H9 (cell line): Measurements from ENCODE around the gene TBC1D1. TPM values are rescaled to one million over a fixed set of nuclear protein-coding genes. Genes with fewer than 3 reads are reported as not detected.

ENCODE experiments used
- DNase-seq: peaks from one replicate; pipeline ENCODE4 v3.0.0-alpha.2; 2017
- H2AFZ ChIP-seq: one replicate; pipeline ENCODE4 v1.6.1; 2013; ENCODE audit warnings: mild to moderate bottlenecking, low read length, control low read depth, moderate library complexity
- H2AK5ac ChIP-seq: 2 replicates; pipeline ENCODE4 v1.6.1; 2013; ENCODE audit warnings: low read length, control low read depth, mixed read lengths; ENCODE audit not compliant: insufficient read length
- H2BK120ac ChIP-seq: one replicate; pipeline ENCODE4 v1.6.1; 2013; ENCODE audit warnings: low read depth, mild to moderate bottlenecking, low read length, control low read depth, inconsistent platforms; ENCODE audit not compliant: poor library complexity, severe bottlenecking
- H2BK12ac ChIP-seq: 2 replicates; pipeline ENCODE4 v1.6.1; 2013; ENCODE audit warnings: low read length, control low read depth, mixed read lengths, low read depth; ENCODE audit not compliant: insufficient read length
- H2BK15ac ChIP-seq: 2 replicates; pipeline ENCODE4 v1.6.1; 2013; ENCODE audit warnings: low read depth, low read length, control low read depth
- H2BK20ac ChIP-seq: one replicate; pipeline ENCODE4 v1.6.1; 2013; ENCODE audit warnings: low read depth, mild to moderate bottlenecking, low read length, control low read depth, inconsistent platforms; ENCODE audit not compliant: poor library complexity, severe bottlenecking
- H2BK5ac ChIP-seq: 2 replicates; pipeline ENCODE4 v1.6.1; 2013; ENCODE audit warnings: low read length, control low read depth, mixed read lengths; ENCODE audit not compliant: insufficient read length
- H3K14ac ChIP-seq: 2 replicates; pipeline ENCODE4 v1.6.1; 2013; ENCODE audit warnings: low read length, control low read depth; ENCODE audit not compliant: insufficient read depth
- H3K18ac ChIP-seq: 2 replicates; pipeline ENCODE4 v1.6.1; 2013; ENCODE audit warnings: low read depth, mild to moderate bottlenecking, mixed read lengths, low read length, control low read depth; ENCODE audit not compliant: insufficient read length
- H3K23ac ChIP-seq: 2 replicates; pipeline ENCODE4 v1.6.1; 2013; ENCODE audit warnings: low read length, control low read depth, mixed read lengths, low read depth; ENCODE audit not compliant: insufficient read length
- H3K23me2 ChIP-seq: 2 replicates; pipeline ENCODE4 v1.6.1; 2013; ENCODE audit warnings: low read depth, mild to moderate bottlenecking, mixed read lengths, low read length, control low read depth; ENCODE audit not compliant: insufficient read length, poor library complexity, severe bottlenecking
- H3K27ac ChIP-seq: 2 replicates; pipeline ENCODE4 v1.5.1; 2013; ENCODE audit warnings: low read length, control low read depth, mixed read lengths, low read depth; ENCODE audit not compliant: insufficient read length
- H3K27me3 ChIP-seq: 2 replicates; pipeline ENCODE4 v1.6.1; 2013; ENCODE audit warnings: low read length, control low read depth, inconsistent platforms; ENCODE audit not compliant: insufficient read depth
- H3K4ac ChIP-seq: 2 replicates; pipeline ENCODE4 v1.6.1; 2013; ENCODE audit warnings: low read depth, mild to moderate bottlenecking, control low read depth, inconsistent platforms, low read length, moderate library complexity
- H3K4me1 ChIP-seq: 2 replicates; pipeline ENCODE4 v1.6.1; 2013; ENCODE audit warnings: low read length, control low read depth, inconsistent platforms; ENCODE audit not compliant: insufficient read depth
- H3K4me2 ChIP-seq: 2 replicates; pipeline ENCODE4 v1.6.1; 2013; ENCODE audit warnings: low read length, control low read depth, mixed read lengths; ENCODE audit not compliant: insufficient read length, insufficient read depth
- H3K56ac ChIP-seq: 2 replicates; pipeline ENCODE4 v1.6.1; 2013; ENCODE audit warnings: low read depth, mild to moderate bottlenecking, mixed read lengths, low read length, control low read depth; ENCODE audit not compliant: insufficient read length
- H3K79me1 ChIP-seq: 2 replicates; pipeline ENCODE4 v1.6.1; 2013; ENCODE audit warnings: low read depth, mild to moderate bottlenecking, moderate library complexity, low read length, control low read depth, inconsistent platforms; ENCODE audit not compliant: insufficient read depth, poor library complexity, severe bottlenecking
- H3K79me2 ChIP-seq: 2 replicates; pipeline ENCODE4 v1.6.1; 2013; ENCODE audit warnings: low read length, control low read depth, inconsistent platforms; ENCODE audit not compliant: insufficient read depth
- H3K9ac ChIP-seq: 2 replicates; pipeline ENCODE4 v1.6.1; 2013; ENCODE audit warnings: low read length, control low read depth, mixed read lengths; ENCODE audit not compliant: insufficient read length; ENCODE audit errors: extremely low read depth
- H3K9me3 ChIP-seq: one replicate; pipeline ENCODE4 v1.6.1; 2013; ENCODE audit warnings: low read depth, low read length, inconsistent platforms; ENCODE audit not compliant: control insufficient read depth
- H3T11ph ChIP-seq: one replicate; pipeline ENCODE4 v1.6.1; 2013; ENCODE audit warnings: mild to moderate bottlenecking, low read length, control low read depth, inconsistent platforms
- H4K20me1 ChIP-seq: one replicate; pipeline ENCODE4 v1.6.1; 2013; ENCODE audit not compliant: control insufficient read depth, insufficient read length, insufficient read depth
- H4K5ac ChIP-seq: 2 replicates; pipeline ENCODE4 v1.6.1; 2013; ENCODE audit warnings: low read depth, mild to moderate bottlenecking, mixed read lengths, low read length, control low read depth; ENCODE audit not compliant: insufficient read length
- H4K8ac ChIP-seq: replicated peaks from 2 replicates; pipeline ENCODE4 v1.6.1; 2013; ENCODE audit warnings: low read length, control low read depth, mixed read lengths, low read depth; ENCODE audit not compliant: insufficient read length
- H4K91ac ChIP-seq: 2 replicates; pipeline ENCODE4 v1.6.1; 2013; ENCODE audit warnings: low read depth, mild to moderate bottlenecking, moderate library complexity, mixed read lengths, low read length, control low read depth; ENCODE audit not compliant: insufficient read length
- H3K27ac Mint-ChIP-seq, 3 experiments: 2 replicates in 2 of 3; 3 replicates in 1 of 3; pipeline ENCODE4 v1.8.0; 2020 to 2021; ENCODE audit warnings: mixed read lengths in 3 of 3, mild to moderate bottlenecking in 1 of 3, moderate library complexity in 1 of 3
- H3K27me3 Mint-ChIP-seq: 2 replicates; pipeline ENCODE4 v1.8.0; 2021; ENCODE audit warnings: low read depth, mild to moderate bottlenecking, moderate library complexity, mixed read lengths
- H3K36me3 Mint-ChIP-seq, 3 experiments: 2 replicates in 2 of 3; 3 replicates in 1 of 3; pipeline ENCODE4 v1.8.0; 2020 to 2021; ENCODE audit warnings: low read depth in 3 of 3, mixed read lengths in 3 of 3; ENCODE audit not compliant: insufficient read depth in 1 of 3
- H3K4me1 Mint-ChIP-seq, 2 experiments: 2 replicates each; pipeline ENCODE4 v1.8.0; 2020; ENCODE audit warnings: mixed read lengths in 2 of 2
- H3K4me3 Mint-ChIP-seq, 2 experiments: 2 replicates in 1 of 2; 3 replicates in 1 of 2; pipeline ENCODE4 v1.8.0; 2020 to 2021; ENCODE audit warnings: mild to moderate bottlenecking in 2 of 2, mixed read lengths in 2 of 2, moderate library complexity in 1 of 2
- H3K9me3 Mint-ChIP-seq, 2 experiments: 2 replicates in 1 of 2; 3 replicates in 1 of 2; pipeline ENCODE4 v1.8.0; 2020; ENCODE audit warnings: mild to moderate bottlenecking in 2 of 2, mixed read lengths in 2 of 2, moderate library complexity in 1 of 2
- CTCF ChIP-seq: fragments of 200-600 bp; sonication (generic); conservative IDR thresholded peaks from 3 replicates; pipeline ENCODE4 v1.8.0; 2021; ENCODE audit warnings: antibody characterized with exemption, mild to moderate bottlenecking
- WGBS: extraction: QIAGEN DNeasy Blood & Tissue Kit; methylation state at CpG from one replicate; pipeline ENCODE4 v1.1.7; 2013; ENCODE audit warnings: missing lambda C conversion rate, low lambda C conversion rate, mixed read lengths; ENCODE audit not compliant: insufficient read length; ENCODE audit errors: extremely low coverage; 5-methylcytosine and 5-hydroxymethylcytosine counted together
- total RNA-seq: library from RNA; stranded (reverse); gene quantifications from 2 replicates; pipeline ENCODE4 v1.2.1, GENCODE V29; 2021

Gene TBC1D1
- total RNA-seq, 1 experiment from 2014 or later = 109 TPM

- H2BK12ac ChIP-seq = no peak overlapping the region
- H4K5ac ChIP-seq = no peak overlapping the region
- no peak for DNase-seq
- H3K9ac ChIP-seq = no peak overlapping the region
- Mint-ChIP-seq H3K4me3 (no peak overlapping the region), H3K9me3 (peaks cover 9 to 16% of the 10 kb centered on the region in 2 experiments), H3K27ac (no peak overlapping the region), H3K27me3 (peaks cover 5% of the 10 kb centered on the region), H3K36me3 (peaks cover 0 to 5% (median 3%) of the 10 kb centered on the region in 3 experiments; a peak in 2 of 7 replicates), H3K4me1 (peaks cover 16 to 19% of the 10 kb centered on the region in 2 experiments)
- no peak overlapping the region for H2AFZ ChIP-seq
- H3K4ac ChIP-seq = no peak overlapping the region
- no peak overlapping the region for H2AK5ac ChIP-seq
- no peak overlapping the region for H2BK15ac ChIP-seq
- H2BK5ac ChIP-seq = no peak overlapping the region
- WGBS = 100% methylated on average over 1 of the region's 5 CpGs
- H3K23ac ChIP-seq = no peak overlapping the region
- H4K8ac ChIP-seq = no peak overlapping the region
- H3K4me1 ChIP-seq = no peaks in the 10 kb centered on the region; the same call in 1 of the 2 replicates
- H3K27ac ChIP-seq = no peak overlapping the region
- TF ChIP-seq CTCF = no peak
- peaks cover 5% of the 10 kb centered on the region for H3K9me3 ChIP-seq
- H2BK20ac ChIP-seq = no peak overlapping the region
- H3K4me2 ChIP-seq = no peak overlapping the region
- H3K23me2 ChIP-seq = no peaks in the 10 kb centered on the region
- no peak overlapping the region for H3K56ac ChIP-seq
- H4K91ac ChIP-seq = no peak overlapping the region
- H3K14ac ChIP-seq = no peak overlapping the region
- H2BK120ac ChIP-seq = no peak overlapping the region
- H3K27me3 ChIP-seq = no peaks in the 10 kb centered on the region
- peak overlapping the region; percentile 34 for H3K18ac ChIP-seq
- H3T11ph ChIP-seq = peak overlapping the region; percentile 67
- no peaks in the 10 kb centered on the region for H4K20me1 ChIP-seq
- H3K79me2 ChIP-seq = no peaks in the 10 kb centered on the region
- no peaks in the 10 kb centered on the region for H3K79me1 ChIP-seq
These were observed 270.6 kb downstream of the TBC1D1 start for GRCh38 chr4:38161208-38162113.
